Peyer's patch (tissue), 4 donors: ENCODE data around the gene TTLL5.

ENCODE experiments used
- CTCF ChIP-seq, 6 experiments: fragments of 450-650 bp in 4 of 6; fragments of 200-600 bp in 2 of 6; sonication (generic) in 1 of 6; IDR thresholded peaks; one replicate each; pipeline ENCODE4 v1.5.1; 2017 to 2019; ENCODE audit warnings: antibody characterized with exemption in 6 of 6, mild to moderate bottlenecking in 3 of 6, moderate library complexity in 1 of 6
- POLR2A ChIP-seq, 2 donors: fragments of 450-650 bp; IDR thresholded peaks; one replicate each; pipeline ENCODE4 v1.5.1; 2017; ENCODE audit warnings: antibody characterized with exemption in 2 of 2, mild to moderate bottlenecking in 2 of 2, moderate library complexity in 2 of 2

DNA sequence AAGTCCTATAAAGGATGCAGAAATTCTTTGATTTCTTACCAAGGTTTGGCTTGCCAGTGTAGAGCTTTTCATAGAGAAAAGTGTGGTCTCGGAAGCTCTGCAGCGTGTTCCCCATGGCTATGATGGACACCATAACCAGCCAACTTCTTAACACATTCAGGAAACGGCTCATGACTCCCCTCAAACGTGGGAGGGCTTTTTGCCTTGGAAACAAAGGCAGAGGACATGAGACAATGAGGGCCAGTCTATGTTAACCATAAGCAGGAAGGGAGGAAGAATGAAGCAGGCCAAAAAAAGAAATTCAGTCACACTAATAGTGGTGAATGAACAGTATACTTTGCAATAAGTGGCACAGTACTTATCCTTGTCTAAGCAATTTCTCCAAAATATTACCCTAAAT lies 3.7 kb upstream of the TTLL5 start:
- TF ChIP-seq CTCF (IDR thresholded peaks at IDR 0.05) = no peak
- TF ChIP-seq POLR2A (IDR thresholded peaks at IDR 0.05) = no peak
